Activated CD8-positive, alpha-beta T cell treated with anti-CD3 and anti-CD28 coated beads for 36 hours (primary cell): Measurements from ENCODE around the gene KCNJ6. TPM values are rescaled to one million over a fixed set of nuclear protein-coding genes. Genes with fewer than 3 reads are reported as not detected.

Source experiments
- ATAC-seq: fragments of 200-7000 bp; cut with Tn5 transposase; one replicate; pipeline ENCODE4 v1.10.0; 2021; ENCODE audit warnings: mild to moderate bottlenecking, moderate library complexity
- CTCF ChIA-PET: fragments of 350-600 bp; sonication (Branson Sonifier 250); formaldehyde crosslinking; loops from one replicate; lab custom pipeline; 2021; ENCODE audit warnings: antibody characterized with exemption; lab: Charles Lee
- POLR2A ChIA-PET: fragments of 350-600 bp; sonication (Branson Sonifier 250); formaldehyde crosslinking; loops from one replicate; lab custom pipeline; 2021; ENCODE audit warnings: antibody characterized with exemption; lab: Charles Lee
- DNase-seq: peaks from one replicate; pipeline ENCODE4 v3.0.0-alpha.2; 2020
- H3K27ac Mint-ChIP-seq: one replicate; pipeline ENCODE4 v1.8.0; 2021; ENCODE audit warnings: mild to moderate bottlenecking, mixed read lengths
- H3K27me3 Mint-ChIP-seq: one replicate; pipeline ENCODE4 v1.8.0; 2021; ENCODE audit warnings: mixed read lengths
- H3K36me3 Mint-ChIP-seq: one replicate; pipeline ENCODE4 v1.8.0; 2021; ENCODE audit warnings: low read depth, mixed read lengths
- H3K4me1 Mint-ChIP-seq: one replicate; pipeline ENCODE4 v1.8.0; 2021; ENCODE audit warnings: low read depth, mixed read lengths
- H3K4me3 Mint-ChIP-seq: one replicate; pipeline ENCODE4 v1.8.0; 2021; ENCODE audit warnings: mild to moderate bottlenecking, moderate library complexity, mixed read lengths
- H3K9me3 Mint-ChIP-seq: one replicate; pipeline ENCODE4 v1.8.0; 2021; ENCODE audit warnings: mixed read lengths
- CTCF ChIP-seq: fragments of 200-600 bp; IDR thresholded peaks from one replicate; pipeline ENCODE4 v1.8.0; 2022; ENCODE audit warnings: antibody characterized with exemption, mild to moderate bottlenecking
- intact Hi-C: fragments of 100-400 bp; cut with micrococcal nuclease; formaldehyde crosslinking; loops from one replicate; pipeline ENCODE4 v1.10.0; 2022
- total RNA-seq, 2 experiments: library from RNA; stranded (reverse); gene quantifications; one replicate each; pipeline ENCODE4 v1.2.3, GENCODE V29; 2021

The KCNJ6 gene
- total RNA-seq, 2 experiments from 2014 or later = not detected

GRCh38 chr21:37769656-37770055 lies 146.6 kb downstream of the KCNJ6 start:
- no peak for DNase-seq

GRCh38 chr21:37767984-37768383 lies 148.3 kb downstream of the KCNJ6 start:
- H3K36me3 Mint-ChIP-seq = no peaks in the 10 kb centered on the region
- DNase-seq (no peak), ATAC-seq (no peak)
- H3K27ac Mint-ChIP-seq = no peak overlapping the region
- no peaks in the 10 kb centered on the region for H3K4me1 Mint-ChIP-seq
- ChIA-PET POLR2A (no interaction called here), CTCF (no interaction called here)
- intact Hi-C loops = no loop called here
- peaks cover 1% of the 10 kb centered on the region for H3K27me3 Mint-ChIP-seq
- H3K4me3 Mint-ChIP-seq = no peak overlapping the region
- TF ChIP-seq CTCF = no peak
- no peaks in the 10 kb centered on the region for H3K9me3 Mint-ChIP-seq

More at GRCh38 chr21:37769656-37770055, 146.6 kb downstream of the KCNJ6 start:
- POLR2A ChIA-PET = interaction anchor here (0.6 kb wide), 1 partner anchor 971 kb away, joined by 3 read pairs; no protein-coding TSS in a partner anchor
- intact Hi-C loops = no loop called here
- Mint-ChIP-seq H3K27me3 (peaks cover 4% of the 10 kb centered on the region), H3K4me1 (no peaks in the 10 kb centered on the region), H3K9me3 (no peaks in the 10 kb centered on the region), H3K4me3 (no peak overlapping the region), H3K36me3 (no peaks in the 10 kb centered on the region), H3K27ac (no peak overlapping the region)
- ATAC-seq = no peak
- CTCF ChIA-PET = no interaction called here
- TF ChIP-seq CTCF = no peak

DNA sequence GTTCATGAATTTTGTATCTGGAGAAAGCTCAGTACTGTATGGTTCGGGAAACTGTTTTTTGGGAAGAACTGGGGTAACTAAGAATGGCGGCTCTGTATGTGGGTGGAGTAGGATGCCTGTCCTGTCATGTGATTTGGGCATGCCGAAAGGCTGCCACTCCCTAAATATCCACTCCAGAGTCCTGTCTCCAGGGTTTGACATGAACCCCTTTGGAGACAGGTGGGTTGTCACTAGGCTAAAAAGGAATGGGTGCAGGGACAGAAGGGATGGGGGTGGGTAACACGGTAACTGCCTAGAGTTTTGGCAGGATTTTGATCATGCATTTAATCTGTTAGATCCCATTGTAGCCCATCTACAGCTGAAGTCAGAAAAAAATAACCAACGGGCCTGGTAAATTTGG lies 150.1 kb downstream of the KCNJ6 start:
- no peak for TF ChIP-seq CTCF
- H3K27ac Mint-ChIP-seq = no peak overlapping the region

GRCh38 chr21:37765221-37765900 lies 150.9 kb downstream of the KCNJ6 start:
- ATAC-seq (no peak), DNase-seq (no peak)
- Mint-ChIP-seq H3K27me3 (no peaks in the 10 kb centered on the region), H3K27ac (no peak overlapping the region), H3K4me3 (no peak overlapping the region), H3K36me3 (no peaks in the 10 kb centered on the region), H3K9me3 (no peaks in the 10 kb centered on the region), H3K4me1 (no peaks in the 10 kb centered on the region)
- no peak for TF ChIP-seq CTCF
- intact Hi-C loops = no loop called here
- ChIA-PET POLR2A (no interaction called here), CTCF (no interaction called here)

More for the DNA sequence above, 150.1 kb downstream of the KCNJ6 start:
- ChIA-PET POLR2A (no interaction called here), CTCF (interaction anchor here (0.7 kb wide), 1 partner anchor 98 kb away, joined by 3 read pairs; no protein-coding TSS in a partner anchor)
- intact Hi-C loops = no loop called here
- ATAC-seq = no peak
- Mint-ChIP-seq H3K27me3 (peaks cover 1% of the 10 kb centered on the region), H3K4me3 (no peak overlapping the region), H3K4me1 (no peaks in the 10 kb centered on the region), H3K36me3 (no peaks in the 10 kb centered on the region), H3K9me3 (no peaks in the 10 kb centered on the region)
- DNase-seq = no peak

- TF ChIP-seq CTCF = no peak
- Mint-ChIP-seq H3K27me3 (no peaks in the 10 kb centered on the region), H3K9me3 (no peaks in the 10 kb centered on the region)
These were observed 151.6 kb downstream of the KCNJ6 start for GRCh38 chr21:37764691-37765090.

More at GRCh38 chr21:37764691-37765090, 151.6 kb downstream of the KCNJ6 start:
- DNase-seq (no peak), ATAC-seq (no peak)
- Mint-ChIP-seq H3K27ac (no peak overlapping the region), H3K4me3 (no peak overlapping the region), H3K4me1 (no peaks in the 10 kb centered on the region), H3K36me3 (no peaks in the 10 kb centered on the region)
- ChIA-PET CTCF (no interaction called here), POLR2A (no interaction called here)
- intact Hi-C loops = no loop called here
